Measurements from ENCODE around the gene NUDT9.
A peak's percentile ranks its signal among the peaks of the same experiment; 100 is the strongest.
"Not testable (repeated sequence)": the region's sequence is repeated elsewhere in the genome, so short reads cannot be mapped to it uniquely, and the experiment has no call there.

The NUDT9 gene

DNA sequence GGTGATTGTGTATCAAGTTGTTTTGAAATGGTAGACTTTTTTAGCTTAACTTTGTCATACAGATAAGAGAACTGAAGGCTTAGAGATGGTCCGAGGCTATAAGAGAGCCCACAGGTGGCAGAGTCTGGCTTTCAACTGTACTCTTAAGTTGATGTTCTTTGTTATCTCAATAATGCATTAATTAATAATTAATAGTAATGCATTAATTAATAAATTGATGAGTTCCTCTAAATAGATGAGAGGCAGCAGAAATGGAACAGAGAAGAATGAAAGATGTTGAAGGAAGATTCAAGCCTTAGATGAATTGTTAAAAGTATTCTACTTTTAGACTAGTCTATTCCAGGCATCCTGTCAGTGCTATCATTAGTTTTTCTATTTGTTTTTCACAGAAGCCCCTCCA lies 22.4 kb downstream of the NUDT9 start:
- H3K4me3 ChIP-seq (ENCODE audit: low read depth, low read length): no peak overlapping the region
- DNase-seq (ENCODE audit: low read depth): no peak
- TF ChIP-seq, protein P1, sequence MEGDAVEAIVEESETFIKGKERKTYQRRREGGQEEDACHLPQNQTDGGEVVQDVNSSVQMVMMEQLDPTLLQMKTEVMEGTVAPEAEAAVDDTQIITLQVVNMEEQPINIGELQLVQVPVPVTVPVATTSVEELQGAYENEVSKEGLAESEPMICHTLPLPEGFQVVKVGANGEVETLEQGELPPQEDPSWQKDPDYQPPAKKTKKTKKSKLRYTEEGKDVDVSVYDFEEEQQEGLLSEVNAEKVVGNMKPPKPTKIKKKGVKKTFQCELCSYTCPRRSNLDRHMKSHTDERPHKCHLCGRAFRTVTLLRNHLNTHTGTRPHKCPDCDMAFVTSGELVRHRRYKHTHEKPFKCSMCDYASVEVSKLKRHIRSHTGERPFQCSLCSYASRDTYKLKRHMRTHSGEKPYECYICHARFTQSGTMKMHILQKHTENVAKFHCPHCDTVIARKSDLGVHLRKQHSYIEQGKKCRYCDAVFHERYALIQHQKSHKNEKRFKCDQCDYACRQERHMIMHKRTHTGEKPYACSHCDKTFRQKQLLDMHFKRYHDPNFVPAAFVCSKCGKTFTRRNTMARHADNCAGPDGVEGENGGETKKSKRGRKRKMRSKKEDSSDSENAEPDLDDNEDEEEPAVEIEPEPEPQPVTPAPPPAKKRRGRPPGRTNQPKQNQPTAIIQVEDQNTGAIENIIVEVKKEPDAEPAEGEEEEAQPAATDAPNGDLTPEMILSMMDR (conservative IDR thresholded peaks at IDR 0.05; ENCODE audit: low read depth, low read length): no peak

DNA sequence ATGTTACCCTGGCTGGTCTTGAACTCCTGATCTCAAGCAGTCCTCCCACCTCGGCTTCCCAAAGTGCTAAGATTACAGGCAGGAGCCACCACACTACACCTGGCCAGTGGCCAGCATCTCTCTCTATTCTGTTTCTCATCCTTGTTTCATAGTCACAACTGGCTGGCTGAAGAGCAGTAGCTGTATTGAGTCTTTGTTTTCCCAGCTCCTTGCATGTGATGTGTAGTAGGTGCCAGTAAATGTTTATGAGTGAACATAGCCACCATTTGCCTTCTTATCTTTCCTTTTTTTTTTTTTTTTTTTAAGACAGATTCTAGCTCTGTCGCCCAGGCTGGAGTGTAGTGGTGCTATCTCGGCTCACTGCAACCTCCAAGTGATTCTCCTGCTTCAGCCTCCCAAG lies 23.6 kb downstream of the NUDT9 start:
- DNase-seq (ENCODE audit: low read depth): no peak
- TF ChIP-seq, protein P1 (conservative IDR thresholded peaks at IDR 0.05; ENCODE audit: low read depth, low read length): no peak
- no peak overlapping the region for H3K4me3 ChIP-seq (ENCODE audit: low read depth, low read length)

DNA sequence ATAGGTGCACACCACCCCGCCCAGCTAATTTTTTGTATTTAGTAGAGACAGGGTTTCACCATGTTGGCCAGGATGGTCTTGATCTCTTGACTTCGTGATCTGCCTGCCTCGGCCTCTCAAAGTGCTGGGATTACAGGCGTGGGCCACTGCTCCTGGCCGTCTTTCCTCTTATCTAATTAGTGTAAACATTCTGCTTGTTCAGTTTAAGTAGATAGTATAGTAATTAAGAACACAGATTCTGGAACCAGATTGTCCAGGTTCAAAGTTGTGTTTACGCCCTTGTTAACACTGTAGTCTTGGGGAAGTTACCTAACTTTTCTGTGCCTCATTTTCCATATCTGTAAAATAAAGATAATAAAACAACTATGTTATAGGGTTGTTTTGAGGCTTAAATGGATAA lies 24.0 kb downstream of the NUDT9 start:
- H3K4me3 ChIP-seq (ENCODE audit: low read depth, low read length); DNase-seq (ENCODE audit: low read depth): not testable (repeated sequence)

DNA sequence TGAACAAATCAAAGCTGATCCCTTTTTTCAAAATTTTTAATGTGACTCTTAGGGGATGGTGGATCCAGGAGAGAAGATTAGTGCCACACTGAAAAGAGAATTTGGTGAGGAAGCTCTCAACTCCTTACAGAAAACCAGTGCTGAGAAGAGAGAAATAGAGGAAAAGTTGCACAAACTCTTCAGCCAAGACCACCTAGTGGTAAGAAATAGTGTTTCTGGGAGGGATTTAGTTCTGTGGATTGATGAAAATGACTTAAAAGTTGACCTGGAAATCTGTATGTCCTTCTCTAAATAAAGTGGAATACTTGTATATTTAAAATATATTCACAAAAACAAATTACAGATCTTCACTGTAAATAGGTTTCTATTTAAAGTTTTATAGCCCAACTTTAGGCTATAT lies 29.2 kb downstream of the NUDT9 start:
- H3K4me3 ChIP-seq (ENCODE audit: low read depth, low read length): no peak overlapping the region
- no peak for DNase-seq (ENCODE audit: low read depth)
- TF ChIP-seq, protein P1 (conservative IDR thresholded peaks at IDR 0.05; ENCODE audit: low read depth, low read length): peak; percentile 33

DNA sequence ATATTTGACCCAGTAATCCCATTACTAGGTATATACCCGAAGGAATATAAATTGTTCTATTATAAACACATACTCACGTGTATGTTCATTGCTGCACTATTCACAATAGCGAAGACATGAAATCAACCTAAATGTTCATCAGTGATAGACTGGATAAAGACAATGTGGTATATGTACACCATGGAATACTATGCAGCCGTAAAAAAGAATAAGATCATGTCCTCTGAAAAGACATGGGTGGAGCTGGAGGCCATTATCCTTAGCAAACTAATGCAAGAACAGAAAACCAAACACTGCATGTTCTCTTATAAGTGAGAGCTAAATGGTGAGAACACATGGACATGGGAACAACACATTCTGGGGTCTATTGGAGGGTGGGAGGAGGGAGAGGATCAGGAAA lies 36.5 kb downstream of the NUDT9 start:
- no peak for DNase-seq (ENCODE audit: low read depth)
- no peak overlapping the region for H3K4me3 ChIP-seq (ENCODE audit: low read depth, low read length)
- TF ChIP-seq, protein P1 (conservative IDR thresholded peaks at IDR 0.05; ENCODE audit: low read depth, low read length): no peak

DNA sequence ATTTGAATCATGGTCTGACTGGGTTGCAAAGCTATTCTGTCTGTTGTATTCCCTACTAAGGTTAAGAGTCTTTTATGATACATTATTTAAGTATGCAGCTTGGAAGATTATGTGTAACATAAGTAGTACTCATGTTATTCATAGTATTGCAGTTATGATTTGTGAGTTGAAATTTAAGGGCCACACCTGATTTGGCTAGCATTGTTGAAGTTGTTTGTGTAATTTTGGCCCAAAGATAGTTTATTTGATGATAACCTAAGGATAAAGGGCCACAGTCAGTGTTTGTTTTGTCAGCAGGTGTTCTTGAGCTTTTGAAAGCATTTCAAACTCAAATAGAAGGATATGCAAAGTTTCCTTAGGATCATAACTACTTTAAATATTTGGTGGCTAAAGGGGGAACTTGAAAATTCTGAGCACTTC lies 38.9 kb downstream of the NUDT9 start:
- no peak overlapping the region for H3K4me3 ChIP-seq (ENCODE audit: low read depth, low read length)
- DNase-seq (ENCODE audit: low read depth): peak; percentile 68
- TF ChIP-seq, protein P1 (conservative IDR thresholded peaks at IDR 0.05; ENCODE audit: low read depth, low read length): no peak

DNA sequence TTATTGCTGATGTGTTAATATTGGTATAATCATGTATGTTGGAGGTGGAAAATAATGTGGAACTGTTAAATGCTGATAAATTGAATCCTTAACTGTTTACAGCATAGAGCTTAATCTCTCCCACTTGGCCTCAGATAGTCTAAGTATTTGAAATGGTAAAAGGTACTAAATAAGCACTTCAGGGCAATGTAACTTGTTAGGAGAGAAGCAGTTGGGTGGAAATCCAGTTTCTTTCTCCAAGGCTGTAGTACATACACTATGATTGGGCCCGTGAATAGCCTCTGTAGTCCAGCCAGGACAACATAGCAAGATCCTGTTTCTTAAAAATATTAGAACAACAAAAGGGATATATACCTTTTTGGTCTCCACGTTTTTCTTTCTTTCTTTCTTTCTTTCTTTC lies 39.7 kb downstream of the NUDT9 start:
- H3K4me3 ChIP-seq (ENCODE audit: low read depth, low read length): no peak overlapping the region
- no peak for DNase-seq (ENCODE audit: low read depth)
- TF ChIP-seq, protein P1 (conservative IDR thresholded peaks at IDR 0.05; ENCODE audit: low read depth, low read length): no peak
